Lung microvascular endothelial cell (primary cell): ENCODE data around the gene LRRC59. TPM values are rescaled to one million over a fixed set of nuclear protein-coding genes. Genes with fewer than 3 reads are reported as not detected.

Source experiments
- DNase-seq, 2 donors: peaks; one replicate each; pipeline versions ENCODE4 v3.0.0 to v3.0.0-alpha.2; 2010; ENCODE audit warnings: low read depth in 2 of 2
- total RNA-seq: library from RNA; depleted of rRNA; stranded (reverse); fragments of >200 nt; gene quantifications from 2 replicates; pipeline ENCODE4 v1.2.1, GENCODE V29; 2014

The LRRC59 gene
- total RNA-seq, 1 donor from 2014 or later, result 92.3 TPM

- DNase-seq, result no peak
Observed at GRCh38 chr17:50362661-50363060, 34.7 kb downstream of the LRRC59 start.

GRCh38 chr17:50361561-50362480, 35.5 kb downstream of the LRRC59 start:
- peak; percentile 82 to 85 for DNase-seq

- no peak for DNase-seq
Observed at GRCh38 chr17:50360486-50361115, 36.7 kb downstream of the LRRC59 start.

- DNase-seq, result no peak
Observed at GRCh38 chr17:50359998-50360461, 37.3 kb downstream of the LRRC59 start.

- no peak for DNase-seq
Observed at GRCh38 chr17:50359005-50359699, 38.2 kb downstream of the LRRC59 start.

GRCh38 chr17:50358177-50358576, 39.1 kb downstream of the LRRC59 start:
- DNase-seq, result no peak

GRCh38 chr17:50356892-50357510, 40.3 kb downstream of the LRRC59 start:
- no peak for DNase-seq

- DNase-seq, result no peak
Observed at GRCh38 chr17:50356418-50356817, 40.9 kb downstream of the LRRC59 start.

GRCh38 chr17:50355701-50356341, 41.5 kb downstream of the LRRC59 start:
- no peak for DNase-seq

- DNase-seq, result no peak
Observed at GRCh38 chr17:50355336-50355700, 42.0 kb downstream of the LRRC59 start.

- no peak for DNase-seq
Observed at GRCh38 chr17:50354776-50355175, 42.5 kb downstream of the LRRC59 start.

GRCh38 chr17:50354198-50354597, 43.1 kb downstream of the LRRC59 start:
- DNase-seq, result no peak

GRCh38 chr17:50353600-50354195, 43.6 kb downstream of the LRRC59 start:
- no peak for DNase-seq

GRCh38 chr17:50352693-50353599, 44.4 kb downstream of the LRRC59 start:
- DNase-seq, result no peak

- DNase-seq, result no peak
Observed at GRCh38 chr17:50352072-50352692, 45.1 kb downstream of the LRRC59 start.

GRCh38 chr17:50350733-50351132, 46.6 kb downstream of the LRRC59 start:
- no peak for DNase-seq

- DNase-seq, result no peak
Observed at GRCh38 chr17:50349243-50349600, 48.1 kb downstream of the LRRC59 start.

GRCh38 chr17:50348522-50349242, 48.6 kb downstream of the LRRC59 start:
- peak in 1 of 2 donors; percentile 35 for DNase-seq

GRCh38 chr17:50347894-50348291, 49.4 kb downstream of the LRRC59 start:
- no peak for DNase-seq
